GM18505 (cell line): ENCODE results near the gene PFKM.
A peak's percentile ranks its signal among the peaks of the same experiment; 100 is the strongest.

Source experiments
- ATAC-seq: cut with Tn5 transposase; IDR thresholded peaks from one replicate; pipeline ENCODE4 v1.9.1; 2021; ENCODE audit not compliant: unreplicated experiment
- POLR2A ChIP-seq: IDR thresholded peaks from 4 replicates; pipeline ENCODE4 v1.6.1; 2011; ENCODE audit warnings: borderline replicate concordance; ENCODE audit not compliant: insufficient read depth, insufficient read length; ENCODE audit errors: extremely low read depth

PFKM gene

GRCh38 chr12:48119078-48119833, at the start of gene PFKM:
PFKM (plus strand) TSS chr12:48119364; CDS start chr12:48122775, 3,411 bp downstream.
- TF ChIP-seq POLR2A: peak; percentile 35

GRCh38 chr12:48070033-48070432, 49.1 kb upstream of the PFKM start:
- TF ChIP-seq POLR2A: no peak

More at GRCh38 chr12:48119078-48119833, at the start of gene PFKM:
- peak; percentile 98 for ATAC-seq

GRCh38 chr12:48070731-48071130, 48.4 kb upstream of the PFKM start:
- ATAC-seq: no peak
- TF ChIP-seq POLR2A: no peak

More at GRCh38 chr12:48070033-48070432, 49.1 kb upstream of the PFKM start:
- ATAC-seq: no peak

GRCh38 chr12:48071808-48072207, 47.4 kb upstream of the PFKM start:
- ATAC-seq: no peak
- no peak for TF ChIP-seq POLR2A

- no peak for TF ChIP-seq POLR2A
- no peak for ATAC-seq
Observed at GRCh38 chr12:48072266-48072665, 46.9 kb upstream of the PFKM start.

GRCh38 chr12:48074266-48074665, 44.9 kb upstream of the PFKM start:
- no peak for ATAC-seq

GRCh38 chr12:48075832-48076231, 43.3 kb upstream of the PFKM start:
- no peak for ATAC-seq
- no peak for TF ChIP-seq POLR2A

More at GRCh38 chr12:48074266-48074665, 44.9 kb upstream of the PFKM start:
- TF ChIP-seq POLR2A: no peak

- ATAC-seq: no peak
- no peak for TF ChIP-seq POLR2A
Observed at GRCh38 chr12:48077111-48077510, 42.1 kb upstream of the PFKM start.

- no peak for ATAC-seq
- no peak for TF ChIP-seq POLR2A
Observed at GRCh38 chr12:48078901-48079300, 40.3 kb upstream of the PFKM start.

GRCh38 chr12:48080285-48080684, 38.9 kb upstream of the PFKM start:
- TF ChIP-seq POLR2A: no peak
- no peak for ATAC-seq

- TF ChIP-seq POLR2A: no peak
- no peak for ATAC-seq
Observed at GRCh38 chr12:48080821-48081220, 38.3 kb upstream of the PFKM start.

- no peak for ATAC-seq
Observed at GRCh38 chr12:48084066-48084465, 35.1 kb upstream of the PFKM start.

GRCh38 chr12:48084841-48085460, 34.2 kb upstream of the PFKM start:
- TF ChIP-seq POLR2A: no peak
- ATAC-seq: no peak

More at GRCh38 chr12:48084066-48084465, 35.1 kb upstream of the PFKM start:
- no peak for TF ChIP-seq POLR2A

- TF ChIP-seq POLR2A: no peak
- no peak for ATAC-seq
Observed at GRCh38 chr12:48086327-48086726, 32.8 kb upstream of the PFKM start.
